GM18951 (cell line): ENCODE results near the gene CCDC154.

Source experiments
- POLR2A ChIP-seq: IDR thresholded peaks from 4 replicates; pipeline ENCODE4 v1.6.1; 2011; ENCODE audit warnings: mild to moderate bottlenecking; ENCODE audit not compliant: insufficient read length, insufficient read depth; ENCODE audit errors: extremely low read depth
- in situ Hi-C: fragments of 300-500 bp; cut with MboI; formaldehyde crosslinking; loops from one replicate; pipeline ENCODE4 v1.12.0; 2022; ENCODE audit warnings: low sequenced_read_pairs, mixed read lengths, inconsistent platforms; ENCODE audit not compliant: unreplicated experiment

CCDC154 gene

GRCh38 chr16:1454561-1454960, 10.2 kb upstream of the CCDC154 start:
- in situ Hi-C loops, result no loop called here

DNA sequence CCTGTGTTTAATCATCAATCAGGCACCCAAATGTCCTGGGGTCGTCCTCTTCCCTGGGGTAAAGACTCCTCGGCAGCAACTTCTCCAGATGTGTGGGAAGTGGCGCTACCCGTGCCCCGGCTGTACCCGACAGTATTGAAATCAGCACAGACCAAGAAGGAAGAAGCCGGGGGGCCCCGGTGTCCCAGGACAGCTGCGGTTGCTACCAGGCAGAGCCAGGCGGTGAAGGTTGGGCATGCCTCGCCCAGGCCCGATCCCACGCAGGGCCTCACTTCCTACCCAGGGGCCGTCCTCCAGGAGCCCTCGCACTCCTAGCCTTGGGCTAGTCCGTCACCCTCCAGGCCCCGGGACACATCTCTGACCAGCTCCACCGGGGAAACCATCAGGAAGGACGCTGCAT, 9.0 kb upstream of the CCDC154 start:
- in situ Hi-C loops, result no loop called here
- TF ChIP-seq POLR2A, result no peak

More at GRCh38 chr16:1454561-1454960, 10.2 kb upstream of the CCDC154 start:
- TF ChIP-seq POLR2A, result no peak

DNA sequence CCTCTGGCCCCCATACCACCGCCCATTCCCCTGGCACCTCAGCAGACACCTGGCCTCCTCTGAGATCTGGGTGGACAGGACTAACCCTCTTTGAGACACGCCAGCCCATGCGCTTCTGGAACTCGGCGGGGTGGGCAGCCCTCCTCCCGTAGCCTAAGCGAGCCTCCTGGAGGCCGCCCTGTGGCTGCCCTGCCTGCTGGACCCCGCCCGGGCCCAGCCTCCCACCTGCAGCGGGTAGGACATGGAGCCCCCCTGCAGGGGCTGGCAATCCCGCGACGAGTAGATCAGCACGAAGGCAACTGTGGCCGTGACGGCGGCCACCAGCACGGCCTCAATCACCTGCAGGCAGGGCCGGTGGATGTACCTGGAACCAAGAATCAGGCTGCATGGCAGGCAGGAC, 8.2 kb upstream of the CCDC154 start:
- in situ Hi-C loops, result no loop called here
- no peak for TF ChIP-seq POLR2A

DNA sequence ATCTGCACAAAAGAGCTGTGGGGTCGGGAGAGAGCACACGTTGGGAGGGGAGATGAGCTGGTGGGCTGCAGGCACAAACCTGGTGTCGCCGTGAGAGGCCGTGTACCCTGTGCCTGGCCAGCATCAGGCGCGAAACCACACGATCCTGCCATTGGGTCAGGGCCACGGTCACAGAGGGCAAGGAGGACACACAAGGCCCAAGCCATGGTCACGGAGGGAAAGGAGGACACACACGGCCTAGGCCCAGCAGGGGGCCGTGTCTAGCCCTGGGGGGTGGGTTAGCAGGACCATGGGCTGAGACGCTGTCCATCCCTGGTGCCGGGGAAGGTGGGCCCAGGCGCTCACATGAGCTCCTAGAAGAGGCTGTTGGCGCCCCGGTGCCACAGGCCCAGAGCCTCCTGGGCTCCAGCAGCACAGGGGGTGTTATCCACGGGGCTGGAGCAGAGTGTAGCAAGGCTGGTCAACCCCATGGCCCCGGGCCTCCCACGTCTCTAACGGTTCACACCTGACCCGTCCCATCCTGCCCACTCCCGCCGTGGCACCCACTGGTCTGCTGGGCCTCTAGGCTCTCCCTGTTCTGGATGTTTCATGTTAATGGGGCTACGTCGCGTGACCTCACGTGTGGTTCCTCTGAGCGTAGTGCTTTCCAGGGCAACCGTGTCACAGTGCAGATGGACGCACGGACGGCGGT, 7.5 kb upstream of the CCDC154 start:
- in situ Hi-C loops, result no loop called here
- TF ChIP-seq POLR2A, result no peak

DNA sequence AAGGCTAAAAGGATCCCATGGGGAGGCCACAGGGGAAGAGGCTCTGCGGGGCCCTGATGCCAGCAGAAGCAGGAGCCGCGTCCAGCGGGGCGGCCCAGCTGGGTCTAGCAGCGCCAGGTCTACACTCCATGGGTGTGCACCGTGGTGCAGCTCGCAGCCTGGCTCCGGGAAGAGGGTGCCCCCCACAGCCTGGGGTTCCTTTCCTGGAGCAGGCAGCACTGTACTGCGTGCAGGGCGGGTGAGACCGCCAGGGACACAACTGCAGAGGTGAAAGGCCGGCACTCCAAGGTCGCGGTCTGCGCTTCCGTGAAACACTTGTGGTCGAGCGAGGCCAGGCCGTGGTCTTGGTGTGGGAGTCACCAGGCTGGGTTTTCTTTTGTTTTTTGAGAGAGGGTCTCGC, 6.5 kb upstream of the CCDC154 start:
- in situ Hi-C loops, result no loop called here
- no peak for TF ChIP-seq POLR2A

- in situ Hi-C loops, result no loop called here
- no peak for TF ChIP-seq POLR2A
Observed at GRCh38 chr16:1450218-1450617, 5.9 kb upstream of the CCDC154 start.

DNA sequence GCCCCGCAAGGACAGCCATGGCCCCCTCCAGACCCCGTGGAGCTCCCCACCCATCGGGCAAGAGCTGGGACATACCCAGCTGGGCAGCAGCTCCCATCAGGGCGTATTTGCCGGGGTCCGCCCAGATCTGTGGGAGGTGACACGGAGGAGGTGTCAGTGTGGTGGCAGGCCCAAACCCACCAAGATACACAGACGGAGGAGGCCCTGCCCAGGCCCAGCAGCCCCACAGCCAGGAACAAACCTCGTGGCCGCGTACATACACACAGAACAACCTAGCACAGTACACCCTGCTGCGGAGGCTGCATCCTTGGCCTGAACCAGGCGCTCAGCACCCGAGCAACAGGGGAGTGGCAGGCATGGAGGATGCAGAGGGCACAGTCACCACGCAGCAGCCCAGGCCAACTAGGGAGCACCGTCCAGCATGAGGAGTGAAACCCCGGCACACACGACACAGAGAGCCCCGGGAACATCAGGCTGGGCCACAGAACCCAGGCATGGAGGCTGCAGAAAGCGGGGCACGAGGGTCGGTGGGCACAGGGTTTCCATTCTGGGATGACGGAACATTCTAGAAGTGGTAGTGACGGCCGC, 4.9 kb upstream of the CCDC154 start:
- TF ChIP-seq POLR2A, result no peak
- in situ Hi-C loops, result no loop called here

GRCh38 chr16:1448536-1449116, 4.3 kb upstream of the CCDC154 start:
- in situ Hi-C loops, result no loop called here
- no peak for TF ChIP-seq POLR2A

- TF ChIP-seq POLR2A, result no peak
- in situ Hi-C loops, result no loop called here
Observed at GRCh38 chr16:1447965-1448364, 3.6 kb upstream of the CCDC154 start.

- TF ChIP-seq POLR2A, result no peak
- in situ Hi-C loops, result no loop called here
Observed at GRCh38 chr16:1446296-1447080, 2.1 kb upstream of the CCDC154 start.

DNA sequence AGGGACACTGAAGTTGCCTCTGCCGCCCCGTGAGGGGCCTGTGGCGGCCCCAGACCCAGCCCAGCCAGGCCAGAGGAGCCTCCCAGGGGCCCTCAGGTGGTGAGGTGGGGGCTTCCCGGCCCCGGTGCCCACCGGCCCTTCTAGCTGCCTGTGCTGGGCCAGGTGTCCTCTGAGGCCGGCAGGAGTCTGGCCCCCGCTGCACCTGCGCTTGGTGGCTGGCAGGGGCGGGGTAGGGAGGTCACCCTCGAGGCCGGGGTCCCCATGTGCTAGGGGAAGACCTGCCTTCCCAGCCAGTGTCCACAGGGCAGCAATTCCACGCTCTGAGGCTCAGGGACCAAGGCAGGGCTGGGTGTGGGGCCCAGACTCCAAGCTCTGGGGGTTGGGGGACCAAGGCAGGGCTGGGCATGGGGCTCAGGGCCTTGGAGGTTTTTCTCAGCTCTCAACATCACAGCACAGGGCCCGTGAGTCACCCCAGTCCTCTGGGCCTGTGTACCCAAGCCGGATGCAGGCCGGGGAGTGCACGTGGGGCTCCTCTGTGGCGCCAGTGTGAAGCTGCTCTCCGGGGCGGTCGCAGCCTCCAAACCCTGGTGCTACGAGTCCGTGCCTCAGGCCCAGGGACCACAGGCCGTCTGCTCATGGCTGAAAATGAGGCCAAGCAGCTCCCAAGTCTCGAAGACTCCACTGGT, 1.3 kb upstream of the CCDC154 start:
- in situ Hi-C loops, result no loop called here
- no peak for TF ChIP-seq POLR2A

DNA sequence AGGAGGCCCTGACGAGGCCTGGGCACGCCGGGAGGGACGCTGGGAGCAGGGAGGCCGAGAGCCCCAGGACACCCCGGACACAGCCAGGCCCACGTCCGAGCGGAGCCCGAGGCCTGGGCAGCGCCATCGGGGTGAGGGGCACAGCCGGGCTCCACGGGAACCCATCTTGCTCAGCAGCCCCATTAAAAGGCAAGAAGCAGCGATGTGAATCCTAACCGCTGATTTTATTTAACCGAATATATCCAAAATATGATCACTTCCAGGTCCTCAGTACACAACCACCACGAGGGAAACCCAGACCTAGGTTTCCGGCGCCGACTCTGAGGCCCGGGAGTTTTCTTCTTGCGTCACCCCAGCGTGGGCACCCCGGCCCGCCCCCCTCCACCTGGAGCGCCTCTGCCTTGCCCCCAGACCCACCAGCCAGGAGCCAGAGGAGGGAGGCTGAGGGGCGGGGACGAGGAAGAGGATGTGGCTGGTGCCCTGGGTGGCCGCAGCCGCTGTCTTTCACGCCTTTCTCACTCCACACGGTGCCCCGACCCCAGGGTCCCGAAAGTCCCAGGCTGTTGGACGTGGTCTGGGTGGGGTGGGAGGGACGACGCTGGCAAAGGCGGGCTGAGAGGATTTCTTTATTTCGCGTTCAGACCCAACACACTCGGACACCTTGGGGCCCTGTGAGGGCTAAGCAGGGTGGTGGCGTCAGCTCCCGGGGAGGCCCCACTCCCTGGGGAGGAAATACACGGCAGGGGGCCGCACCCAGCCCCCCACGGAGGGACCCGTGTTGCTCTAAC, 568 bp upstream of the CCDC154 start:
- in situ Hi-C loops, result no loop called here
- no peak for TF ChIP-seq POLR2A
